SIG-M5 treated with dmso at 0.1 percent for 504 hours (cell line): ENCODE measurements around the gene USP32.
A peak's percentile ranks its signal among the peaks of the same experiment; 100 is the strongest.
"Not testable (repeated sequence)": the region's sequence is repeated elsewhere in the genome, so short reads cannot be mapped to it uniquely, and the experiment has no call there.

Experiments used
- DNase-seq: peaks from one replicate; lab custom pipeline; 2025; ENCODE audit not compliant: unreplicated experiment; lab: John Stamatoyannopoulos, UW

The USP32 gene

GRCh38 chr17:60372790-60373483, 19.0 kb downstream of the USP32 start:
- DNase-seq: peak; percentile 75

DNA sequence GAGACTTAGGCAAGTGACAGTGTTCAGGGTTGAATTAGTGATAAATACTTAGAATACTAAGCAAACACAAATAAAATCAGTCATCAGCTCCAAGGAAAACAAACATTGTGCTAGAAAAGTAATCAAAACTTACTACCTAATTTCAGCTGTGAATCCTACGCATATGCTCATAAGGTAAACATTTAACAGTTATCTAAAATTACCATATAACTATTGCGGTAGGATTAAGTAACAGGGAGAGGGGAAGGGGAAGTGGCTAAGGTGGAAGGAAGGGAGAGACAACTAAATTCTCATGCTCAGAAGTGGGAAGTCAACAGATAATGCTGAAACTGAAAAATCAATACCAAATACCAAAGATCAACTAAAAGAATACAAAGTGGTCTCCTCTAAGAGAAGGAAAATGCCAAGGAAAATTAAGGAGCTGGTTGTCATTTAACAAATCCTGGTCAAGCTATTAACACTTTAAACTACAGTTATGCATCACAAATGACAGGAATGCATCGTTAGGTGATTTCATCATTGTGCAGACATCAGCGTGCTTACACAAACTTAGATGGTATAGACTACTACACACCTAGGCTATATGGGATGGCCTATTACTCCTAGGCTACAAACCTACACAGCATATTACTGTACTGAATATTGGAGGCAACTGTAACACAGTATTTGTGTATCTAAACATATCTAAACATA, 20.0 kb downstream of the USP32 start:
- DNase-seq: peak; percentile 91

GRCh38 chr17:60371416-60371815, 20.5 kb downstream of the USP32 start:
- no peak for DNase-seq

DNA sequence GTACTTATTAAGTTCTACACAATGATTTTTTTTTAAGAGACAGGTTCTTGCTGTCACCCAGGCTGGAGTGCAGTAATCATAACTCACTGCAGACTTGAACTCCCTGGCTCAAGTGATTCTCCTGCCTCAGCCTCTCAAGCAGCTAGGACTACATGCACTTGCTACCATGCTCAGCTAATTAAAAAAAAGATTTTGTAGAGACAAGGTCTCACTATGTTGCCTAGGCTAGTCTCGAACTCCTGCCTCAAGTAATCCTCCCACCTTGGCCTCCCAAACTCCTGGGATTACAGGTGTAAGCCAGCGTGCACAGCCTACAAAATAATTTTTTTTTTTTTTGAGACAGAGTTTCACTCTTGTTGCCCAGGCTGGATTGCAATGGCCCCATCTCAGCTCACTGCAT, 22.2 kb downstream of the USP32 start:
- no peak for DNase-seq

DNA sequence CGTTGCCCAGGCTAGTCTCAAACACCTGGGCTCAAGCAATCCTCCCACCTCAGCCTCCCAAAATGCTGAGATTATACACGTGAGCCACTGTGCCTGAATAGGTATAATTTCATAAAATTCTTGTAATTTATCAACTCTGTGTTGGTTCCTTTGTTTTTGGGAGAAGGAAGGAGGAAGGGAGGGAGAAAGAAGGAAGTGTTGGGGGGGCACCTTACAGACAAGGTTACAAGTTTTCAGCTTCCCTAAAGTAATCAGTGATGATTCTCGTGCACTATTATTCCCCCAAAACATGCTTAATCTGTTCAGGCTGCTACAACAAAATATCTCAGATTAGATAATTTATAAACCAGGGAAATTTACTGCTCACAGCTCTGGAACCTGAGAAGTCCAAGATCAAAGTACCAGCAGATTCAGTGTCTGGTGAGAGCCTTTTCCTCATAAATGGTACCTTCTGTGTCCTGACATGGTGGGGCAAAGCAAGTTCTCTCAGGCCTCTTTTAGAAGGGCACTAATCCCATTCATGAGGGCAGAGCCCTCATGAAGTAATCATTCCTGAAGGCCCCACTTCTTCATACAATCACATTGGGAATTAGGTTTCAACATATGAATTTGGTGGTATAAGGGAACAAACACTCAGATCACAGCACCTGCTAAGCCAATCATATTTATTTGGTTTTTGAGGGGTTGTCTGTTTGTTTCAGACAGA, 28.1 kb downstream of the USP32 start:
- no peak for DNase-seq

DNA sequence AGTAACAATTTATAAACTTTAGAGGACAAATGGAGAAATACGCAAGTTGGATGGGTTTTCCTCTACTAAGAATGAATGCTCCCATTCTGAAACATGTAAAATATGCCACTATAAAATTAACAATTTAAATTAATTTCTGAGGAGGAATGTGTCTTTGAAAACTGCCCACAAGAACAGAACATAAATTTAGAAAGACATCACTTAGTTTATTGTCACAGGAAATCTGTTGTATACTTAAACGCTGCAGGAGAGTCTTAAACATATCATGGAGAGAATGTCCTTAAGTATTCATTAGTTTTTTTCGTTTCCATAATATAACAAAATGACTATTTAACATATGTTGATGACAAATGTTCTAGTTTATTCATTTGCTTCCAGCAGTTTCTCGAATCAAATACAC, 29.6 kb downstream of the USP32 start:
- DNase-seq: no peak

DNA sequence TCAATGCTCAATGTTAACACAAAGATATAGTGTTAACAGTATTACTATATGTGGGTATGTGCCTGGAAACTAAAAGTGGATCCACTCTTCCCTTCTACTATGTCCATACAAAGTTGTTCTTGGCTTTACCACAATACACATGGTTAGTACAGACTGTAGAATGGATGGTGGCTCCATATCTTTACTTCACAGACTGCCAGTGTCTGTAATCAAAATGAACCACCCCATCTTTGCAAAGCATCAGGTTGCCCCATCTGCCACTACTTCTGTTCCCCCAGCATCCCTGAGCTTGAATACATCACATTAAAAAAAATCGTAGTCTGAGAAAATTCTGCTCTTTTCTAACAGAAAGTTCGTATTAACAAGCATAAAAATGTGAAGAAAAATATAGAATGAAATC, 30.0 kb downstream of the USP32 start:
- no peak for DNase-seq

DNA sequence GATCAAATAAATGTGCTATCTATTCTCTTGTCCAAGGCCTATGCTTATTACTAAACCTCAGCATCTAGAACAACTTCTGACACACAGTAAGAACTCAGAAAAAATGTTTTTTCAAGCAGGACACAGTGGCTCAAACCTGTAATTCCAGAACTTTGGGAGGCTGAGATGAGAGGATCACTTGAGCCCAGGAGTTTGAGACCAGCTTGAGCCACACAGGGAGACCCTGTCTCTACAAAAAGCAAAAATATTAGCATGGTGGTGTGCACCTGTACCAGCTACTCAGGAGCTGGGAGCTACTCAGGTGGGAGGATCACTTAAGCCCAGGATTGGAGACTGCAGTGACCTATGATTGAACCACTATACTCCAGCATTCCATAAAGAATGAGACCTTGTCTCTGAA, 32.5 kb downstream of the USP32 start:
- DNase-seq: no peak

DNA sequence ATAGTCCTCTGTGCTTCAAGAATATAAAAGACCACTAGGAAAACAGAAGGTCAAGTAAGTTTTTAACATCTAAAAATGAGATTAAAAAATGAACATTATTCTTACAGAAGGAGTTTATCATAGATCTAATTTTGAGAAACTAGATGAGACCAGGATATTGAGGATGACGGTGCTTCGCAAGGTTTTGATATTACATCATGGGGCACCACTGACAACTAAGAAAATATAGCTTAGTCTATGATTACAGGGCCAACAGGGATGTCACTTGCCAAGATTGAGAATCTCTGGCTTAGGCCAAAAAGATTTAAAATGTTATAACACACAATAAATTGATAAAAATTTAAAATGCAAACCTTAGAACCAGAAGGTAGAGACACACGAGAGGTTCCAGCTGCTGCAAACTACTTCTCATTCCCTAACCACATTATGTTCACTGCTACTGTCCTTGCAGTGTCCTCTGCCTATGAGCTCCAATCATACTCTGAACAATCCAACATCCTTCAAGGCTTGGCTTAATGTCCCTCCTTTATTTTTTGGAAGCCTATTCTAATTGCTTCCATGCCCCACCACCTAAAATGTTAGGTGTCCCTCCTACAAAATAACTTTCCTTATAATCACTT, 33.2 kb downstream of the USP32 start:
- no peak for DNase-seq

- peak; percentile 42 for DNase-seq
These were observed 35.0 kb downstream of the USP32 start for GRCh38 chr17:60356940-60357339.

- peak; percentile 76 for DNase-seq
These were observed 36.0 kb downstream of the USP32 start for GRCh38 chr17:60355663-60356594.

- DNase-seq: no peak
These were observed 37.7 kb downstream of the USP32 start for GRCh38 chr17:60354223-60354622.

- DNase-seq: no peak
These were observed 38.2 kb downstream of the USP32 start for GRCh38 chr17:60353773-60354172.

DNA sequence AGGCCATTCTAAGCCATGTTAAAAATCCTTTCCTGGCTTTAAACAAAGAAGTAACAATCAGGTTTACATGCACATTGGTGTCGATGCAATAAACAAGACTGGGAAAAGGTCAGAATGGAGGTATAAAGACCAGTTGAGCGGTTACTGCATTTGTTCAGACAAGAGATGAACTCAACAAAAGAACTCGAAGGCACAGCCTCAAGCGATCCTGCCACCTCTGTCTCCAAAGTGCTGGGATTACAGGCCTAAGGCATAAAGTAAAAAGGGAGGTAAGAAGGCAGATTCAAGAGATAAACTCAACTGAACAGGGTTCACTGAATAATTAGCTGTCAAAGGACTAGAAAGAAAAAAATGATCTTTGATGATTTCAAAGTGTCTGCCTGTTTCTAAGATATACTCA, 39.4 kb downstream of the USP32 start:
- no peak for DNase-seq

- no peak for DNase-seq
These were observed 39.9 kb downstream of the USP32 start for GRCh38 chr17:60352071-60352470.

DNA sequence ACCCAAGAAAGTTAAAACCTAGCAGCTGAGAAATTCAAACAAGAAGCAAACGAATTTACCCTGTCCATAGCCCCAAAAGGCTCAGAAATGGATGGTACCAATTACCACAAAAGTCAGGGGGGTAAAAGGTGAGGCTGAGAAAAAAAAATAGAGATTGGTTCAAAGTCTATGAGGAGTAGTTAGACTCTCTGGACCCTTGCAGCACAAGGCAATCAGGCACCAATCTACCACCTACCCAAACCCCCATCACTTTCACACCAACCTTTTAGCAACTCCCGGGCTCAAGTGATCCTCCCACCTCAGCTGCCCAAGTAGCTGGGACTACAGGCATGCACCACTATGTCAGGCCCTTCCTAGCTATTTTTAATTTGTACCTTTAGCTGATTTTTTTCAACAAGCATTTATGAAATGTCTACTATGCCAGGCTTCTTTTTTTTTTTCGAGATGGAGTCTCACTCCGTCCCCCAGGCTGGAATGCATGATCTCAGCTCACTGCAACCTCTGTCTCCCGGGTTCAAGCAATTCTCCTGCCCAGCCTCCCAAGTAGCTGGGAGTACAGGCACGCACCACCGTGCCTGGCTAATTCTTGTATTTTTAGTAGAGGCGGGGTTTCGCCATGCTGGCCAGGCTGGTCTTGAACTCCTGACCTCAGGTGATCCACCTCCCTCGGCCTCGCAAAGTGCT, 40.8 kb downstream of the USP32 start:
- DNase-seq: no peak

- no peak for DNase-seq
These were observed 43.3 kb downstream of the USP32 start for GRCh38 chr17:60348616-60349015.

DNA sequence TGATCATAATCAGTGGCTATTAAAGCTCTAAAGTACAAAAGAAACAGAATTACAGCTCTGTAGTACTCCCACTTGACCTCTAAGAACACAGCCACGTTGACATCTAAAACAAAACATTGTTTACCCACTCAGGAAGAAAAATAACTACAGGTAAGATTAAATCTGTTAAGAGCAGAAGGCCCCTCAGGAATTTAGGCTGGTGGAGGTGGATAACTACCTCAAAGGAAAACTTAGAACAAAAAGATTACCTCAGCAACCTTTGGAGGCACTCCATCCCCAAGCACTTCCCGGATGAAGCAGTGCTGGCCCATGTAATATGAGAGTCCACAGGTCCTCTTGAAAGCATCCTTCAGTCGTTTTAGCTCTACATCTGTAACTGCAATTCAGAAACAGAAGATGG, 46.7 kb downstream of the USP32 start:
- DNase-seq: peak; percentile 53

GRCh38 chr17:60342492-60342891, 49.4 kb downstream of the USP32 start:
- DNase-seq: not testable (repeated sequence)

- DNase-seq: no peak
These were observed 56.6 kb downstream of the USP32 start for GRCh38 chr17:60335289-60335688.
